ENCODE measurements around the gene GABRR2. TPM values are rescaled to one million over a fixed set of nuclear protein-coding genes. Genes with fewer than 3 reads are reported as not detected.

GABRR2 gene
- total and polyA plus RNA-seq, 10 of the 15 experiments (the other 5 are each of a cell fraction or from before 2014, with no cell fraction given) = 0.16 to 0.72 (median 0.32) TPM; not detected in 2

- intact Hi-C loops (cut with micrococcal nuclease; ENCODE audit: unreplicated experiment) (no loop called here), in situ Hi-C loops (cut with MboI) (no loop called here)
- H4K20me1 ChIP-seq (ENCODE audit: control insufficient read depth, insufficient read depth) = no peaks in the 10 kb centered on the region
- no peaks in the 10 kb centered on the region for H3K36me3 ChIP-seq (ENCODE audit: control insufficient read depth in 2 of 2, insufficient read depth in 2 of 2, low read length in 1 of 2)
- no peak for ATAC-seq
- BruUV-seq (replicated peaks) = no TSS peak
- peaks cover 2% of the 10 kb centered on the region for H3K79me2 ChIP-seq (ENCODE audit: control insufficient read depth, insufficient read depth, low read length)
- peaks cover under 1% of the 10 kb centered on the region; the same call in 2 of the 3 replicates for H3K9me3 ChIP-seq (replicated peaks; ENCODE audit: control insufficient read depth, insufficient read depth, low read length)
- ChIA-PET SMC1A (ENCODE audit: uncharacterized antibody, unreplicated experiment) (interaction anchor here (0.5 to 11.9 kb wide), 15 partner anchors 7 to 401 kb away, joined by 3 to 252 read pairs (median 4); partner anchors contain the start of genes RNGTT and UBE2J1), POLR2A (interaction anchor here (2.9 to 4.5 kb wide), 2 partner anchors 8 to 12 kb away, joined by 21 to 30 read pairs; partner anchors contain the start of gene UBE2J1), RAD21 (ENCODE audit: unreplicated experiment) (interaction anchor here (1.6 to 11.8 kb wide), 2 partner anchors 8 to 13 kb away, joined by 7 to 187 read pairs; partner anchors contain the start of gene UBE2J1), CTCF (interaction anchor here (1.1 to 11.4 kb wide), 8 partner anchors 13 to 382 kb away, joined by 3 to 260 read pairs (median 15); partner anchors contain the start of gene UBE2J1)
- no peak overlapping the region for H3K4me3 ChIP-seq
- no peaks in the 10 kb centered on the region for H3K27me3 ChIP-seq (replicated peaks in 1 of 2; ENCODE audit: control insufficient read depth in 2 of 2, insufficient read depth in 2 of 2, low read length in 1 of 2)
- DNase-seq (ENCODE audit: low read depth, low spot score) = no peak
- H3K27ac ChIP-seq (ENCODE audit: control insufficient read depth, insufficient read depth) = peak overlapping the region; percentile 26; the same call in 1 of the 2 replicates
- peak overlapping the region; percentile 44; the same call in 1 of the 2 replicates for H3K4me2 ChIP-seq (ENCODE audit: control insufficient read depth, insufficient read depth)
- no peak for FAIRE-seq
- H3K9ac ChIP-seq (ENCODE audit: control insufficient read depth, insufficient read depth, low read length) = no peak overlapping the region
- peaks cover 32% of the 10 kb centered on the region for H3K4me1 ChIP-seq (ENCODE audit: control insufficient read depth, insufficient read depth, low read length)
- no peak overlapping the region; the same call in 1 of the 2 replicates for H2AFZ ChIP-seq (ENCODE audit: control insufficient read depth, low read depth, low read length)
- TF ChIP-seq PKNOX1 (IDR thresholded peaks at IDR 0.05) (no peak), FOXM1 (IDR thresholded peaks at IDR 0.05; ENCODE audit: low read depth, low read length) (no peak), RELB (IDR thresholded peaks at IDR 0.05; ENCODE audit: low read depth) (no peak), YBX1 (IDR thresholded peaks at IDR 0.05) (no peak), ZNF622 (IDR thresholded peaks at IDR 0.05) (no peak), NR2F1 (conservative IDR thresholded peaks at IDR 0.05) (no peak), CHD1 (IDR thresholded peaks at IDR 0.05; ENCODE audit: low read depth, low read length) (no peak), ATF7 (IDR thresholded peaks at IDR 0.05; ENCODE audit: low read depth) (no peak), SIX5 (IDR thresholded peaks at IDR 0.05; ENCODE audit: low read depth, low read length, severe bottlenecking) (no peak), PRDM15 (CRISPR knock-in tag; IDR thresholded peaks at IDR 0.05) (no peak), JUND (IDR thresholded peaks at IDR 0.05; ENCODE audit: low read depth, low read length) (no peak), IRF3 (IDR thresholded peaks at IDR 0.05) (no peak), IRF4 (IDR thresholded peaks at IDR 0.05; ENCODE audit: low read depth, low read length) (no peak), CEBPB (IDR thresholded peaks at IDR 0.05; ENCODE audit: borderline replicate concordance in 1 of 2, low read depth in 2 of 2, low read length in 2 of 2) (no peak)
These were observed 49.5 kb upstream of the GABRR2 start for GRCh38 chr6:89364586-89364985.
